Measurements from ENCODE around the gene PROS1. TPM values are rescaled to one million over a fixed set of nuclear protein-coding genes. Genes with fewer than 3 reads are reported as not detected.
"Not testable (repeated sequence)": the region's sequence is repeated elsewhere in the genome, so short reads cannot be mapped to it uniquely, and the experiment has no call there.

Gene PROS1
- total RNA-seq, 1 donor from 2014 or later: 44.2 TPM

DNA sequence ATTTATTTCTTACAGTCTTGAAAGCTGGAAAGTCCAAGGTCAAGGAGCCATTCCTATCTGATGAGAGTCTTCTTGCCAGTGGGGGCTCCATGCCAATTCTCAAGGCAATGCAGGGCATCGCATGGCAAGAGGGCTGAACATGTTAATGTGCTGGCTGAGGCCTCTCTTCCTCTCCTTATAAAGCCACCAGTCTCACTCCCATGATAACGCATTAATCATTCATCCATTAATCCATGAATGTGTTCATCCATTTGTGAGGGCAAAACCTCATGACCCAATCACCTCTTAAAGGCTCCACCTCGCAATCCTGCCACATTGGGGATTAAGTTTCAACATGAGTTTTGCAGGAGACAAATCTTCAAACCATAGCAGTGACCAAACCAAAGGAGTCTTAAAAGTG is 118.3 kb downstream of the PROS1 start:
- no peaks in the 10 kb centered on the region for H3K36me3 ChIP-seq
- DNase-seq (ENCODE audit: low spot score in 2 of 2): no peak
- TF ChIP-seq, protein P1, sequence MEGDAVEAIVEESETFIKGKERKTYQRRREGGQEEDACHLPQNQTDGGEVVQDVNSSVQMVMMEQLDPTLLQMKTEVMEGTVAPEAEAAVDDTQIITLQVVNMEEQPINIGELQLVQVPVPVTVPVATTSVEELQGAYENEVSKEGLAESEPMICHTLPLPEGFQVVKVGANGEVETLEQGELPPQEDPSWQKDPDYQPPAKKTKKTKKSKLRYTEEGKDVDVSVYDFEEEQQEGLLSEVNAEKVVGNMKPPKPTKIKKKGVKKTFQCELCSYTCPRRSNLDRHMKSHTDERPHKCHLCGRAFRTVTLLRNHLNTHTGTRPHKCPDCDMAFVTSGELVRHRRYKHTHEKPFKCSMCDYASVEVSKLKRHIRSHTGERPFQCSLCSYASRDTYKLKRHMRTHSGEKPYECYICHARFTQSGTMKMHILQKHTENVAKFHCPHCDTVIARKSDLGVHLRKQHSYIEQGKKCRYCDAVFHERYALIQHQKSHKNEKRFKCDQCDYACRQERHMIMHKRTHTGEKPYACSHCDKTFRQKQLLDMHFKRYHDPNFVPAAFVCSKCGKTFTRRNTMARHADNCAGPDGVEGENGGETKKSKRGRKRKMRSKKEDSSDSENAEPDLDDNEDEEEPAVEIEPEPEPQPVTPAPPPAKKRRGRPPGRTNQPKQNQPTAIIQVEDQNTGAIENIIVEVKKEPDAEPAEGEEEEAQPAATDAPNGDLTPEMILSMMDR (IDR thresholded peaks at IDR 0.05): no peak
- no peaks in the 10 kb centered on the region for H3K4me1 ChIP-seq
- no peak overlapping the region for H3K4me3 ChIP-seq
- H3K27me3 ChIP-seq: no peaks in the 10 kb centered on the region
- intact Hi-C loops (cut with DNase I): no loop called here
- no peak overlapping the region for H3K27ac ChIP-seq
- no peaks in the 10 kb centered on the region for H3K9me3 ChIP-seq

DNA sequence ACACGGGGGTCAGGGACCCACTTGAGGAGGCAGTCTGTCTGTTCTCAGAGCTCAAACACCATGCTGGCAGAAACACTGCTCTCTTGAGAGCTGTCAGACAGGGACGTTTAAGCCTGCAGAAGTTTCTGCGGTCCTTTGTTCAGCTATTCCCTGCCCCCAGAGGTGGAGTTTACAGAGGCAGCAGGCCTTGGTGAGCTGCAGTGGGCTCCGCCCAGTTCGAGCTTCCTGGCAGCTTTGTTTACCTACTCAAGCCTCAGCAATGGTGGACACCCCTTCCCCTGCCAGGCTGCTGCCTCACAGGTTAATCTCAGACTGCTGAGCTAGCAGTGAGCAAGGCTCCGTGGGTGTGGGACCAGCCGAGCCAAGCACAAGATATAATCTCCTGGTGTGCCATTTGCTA is 121.5 kb downstream of the PROS1 start:
- H3K4me3 ChIP-seq; H3K36me3 ChIP-seq; H3K9me3 ChIP-seq; H3K27ac ChIP-seq; DNase-seq (ENCODE audit: low spot score in 2 of 2); H3K27me3 ChIP-seq; intact Hi-C loops (cut with DNase I); H3K4me1 ChIP-seq: not testable (repeated sequence)

DNA sequence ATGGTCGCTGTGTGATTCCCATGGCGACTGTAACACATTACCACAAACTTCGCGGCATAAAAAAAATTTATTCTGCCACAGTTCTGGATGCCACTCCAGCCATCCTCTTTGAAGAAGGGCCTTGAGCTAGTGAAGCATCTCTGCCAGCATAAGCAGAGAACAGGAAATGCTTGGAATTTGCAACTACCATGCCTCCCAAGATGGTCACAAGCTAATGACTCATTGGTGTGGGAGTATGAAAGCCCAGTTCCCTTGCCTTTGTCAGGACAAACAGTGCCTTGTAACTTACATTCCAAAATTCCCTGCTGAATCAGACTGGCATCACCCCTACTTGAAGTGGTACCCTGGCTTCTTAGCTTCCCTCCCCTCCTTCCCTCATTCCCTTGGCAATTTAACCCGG is 129.7 kb downstream of the PROS1 start:
- Histone ChIP-seq H3K9me3 (no peaks in the 10 kb centered on the region), H3K4me3 (no peak overlapping the region), H3K36me3 (no peaks in the 10 kb centered on the region), H3K27me3 (no peaks in the 10 kb centered on the region), H3K27ac (peak overlapping the region; percentile 49 to 50), H3K4me1 (peaks cover 0 to 5% of the 10 kb centered on the region in 2 donors)
- TF ChIP-seq, protein P1 (IDR thresholded peaks at IDR 0.05): no peak
- DNase-seq (ENCODE audit: low spot score in 2 of 2): peak in 1 of 2 donors; percentile 79
- intact Hi-C loops (cut with DNase I): loop anchor here (5.0 kb wide), 1 partner anchor 218 kb away; the partner anchor contains the start of genes DHFR2 and NSUN3

DNA sequence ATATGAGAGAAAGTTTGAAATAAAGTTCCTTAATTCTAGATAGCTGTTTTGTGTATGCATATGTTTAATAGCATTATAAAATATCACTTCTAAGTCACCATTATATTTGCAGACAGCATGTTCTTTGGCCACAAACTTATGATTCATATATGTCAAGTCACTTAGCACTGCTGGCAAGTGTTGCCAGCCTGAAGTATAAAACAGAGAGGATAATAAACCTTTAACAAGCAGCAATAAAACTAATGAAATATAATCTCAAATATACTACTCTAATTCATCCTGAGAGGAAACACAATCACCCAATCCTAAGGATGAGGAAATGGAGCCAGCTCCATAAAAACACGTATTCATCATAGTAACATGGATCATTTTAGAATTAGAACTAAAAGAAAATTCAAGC is 134.5 kb downstream of the PROS1 start:
- H3K4me3 ChIP-seq; H3K4me1 ChIP-seq; H3K36me3 ChIP-seq; H3K9me3 ChIP-seq; DNase-seq (ENCODE audit: low spot score in 2 of 2); H3K27ac ChIP-seq; intact Hi-C loops (cut with DNase I); H3K27me3 ChIP-seq: not testable (repeated sequence)

Other genes starting within 250 kb of the PROS1 start
- gene ARL13B, start 6.3 kb upstream of the PROS1 start, total RNA-seq: 4.5 TPM
- gene STX19, start 54.7 kb upstream of the PROS1 start, total RNA-seq: not detected
- gene DHFR2, start 89.0 kb upstream of the PROS1 start, total RNA-seq: 1.1 TPM
- 17.1 TPM for gene NSUN3, start 89.2 kb upstream of the PROS1 start, total RNA-seq